K562 (cell line): ENCODE data around the gene LAMP1. TPM values are rescaled to one million over a fixed set of nuclear protein-coding genes. Genes with fewer than 3 reads are reported as not detected.

ENCODE experiments used
- ATAC-seq: fragments of 200-7000 bp; cut with Tn5 transposase; 3 replicates; pipeline ENCODE4 v1.9.1; 2020; ENCODE audit warnings: moderate library complexity
- BruUV-seq: library from RNA; stranded (reverse); fragments of 400-500 nt; replicated peaks from 2 replicates; lab custom pipeline; 2021; lab: Mats Ljungman, UMichigan
- CTCF ChIA-PET: fragments of 300-600 bp; formaldehyde crosslinking; extraction: SDS; loops from one replicate; lab custom pipeline; 2021; ENCODE audit warnings: low intra/inter-chr PET ratio; lab: Yijun Ruan, JAX
- POLR2A ChIA-PET: fragments of 300-600, 350-650 bp; sonication (Branson Sonifier 250); formaldehyde crosslinking; extraction: SDS; loops from one replicate; lab custom pipeline; 2021; ENCODE audit warnings: antibody characterized with exemption, inconsistent platforms; lab: Yijun Ruan, JAX
- DNase-seq, 4 experiments: peaks; one replicate each; pipeline versions ENCODE4 v3.0.0 to v3.0.0-alpha.2; 2011 to 2018; ENCODE audit warnings: low spot score in 3 of 4, mixed read lengths in 3 of 4; ENCODE audit errors: extremely low read depth in 1 of 4
- FAIRE-seq: peaks from 2 replicates; lab custom pipeline; 2011; peaks lifted over from hg19 to GRCh38; lab: Jason Lieb, UNC
- H2AFZ ChIP-seq: 2 replicates; pipeline ENCODE4 v1.6.0; 2011; ENCODE audit warnings: low read depth, low read length, control low read depth, inconsistent platforms
- H3K27ac ChIP-seq: fragments of 200-600 bp; 3 replicates; pipeline ENCODE4 v1.8.0; 2011; ENCODE audit warnings: low read depth, mild to moderate bottlenecking, control low read depth, inconsistent platforms, low read length, moderate library complexity, mixed read lengths; ENCODE audit errors: extremely low read depth
- H3K27me3 ChIP-seq, 2 experiments: fragments of 300-600 bp in 1 of 2; 2 replicates in 1 of 2; 3 replicates in 1 of 2; pipeline versions ENCODE4 v1.6.0 to v1.8.0; 2011; ENCODE audit warnings: inconsistent platforms in 2 of 2, low read length in 2 of 2, mild to moderate bottlenecking in 1 of 2, mixed read lengths in 1 of 2, moderate library complexity in 1 of 2; ENCODE audit not compliant: control insufficient read depth in 2 of 2, insufficient read depth in 2 of 2
- H3K36me3 ChIP-seq: fragments of 300-600 bp; 3 replicates; pipeline ENCODE4 v1.8.0; 2011; ENCODE audit warnings: mild to moderate bottlenecking, low read length, inconsistent platforms; ENCODE audit not compliant: control insufficient read depth, insufficient read depth
- H3K4me1 ChIP-seq, 2 experiments: fragments of 200-600 bp in 1 of 2; replicated peaks in 1 of 2; 2 replicates in 1 of 2; 3 replicates in 1 of 2; pipeline versions ENCODE4 v1.5.1 to v1.8.0; 2011; ENCODE audit warnings: inconsistent platforms in 2 of 2, low read length in 2 of 2, mild to moderate bottlenecking in 1 of 2, mixed read lengths in 1 of 2, moderate library complexity in 1 of 2; ENCODE audit not compliant: control insufficient read depth in 2 of 2, insufficient read depth in 2 of 2
- H3K4me2 ChIP-seq: 2 replicates; pipeline ENCODE4 v1.6.1; 2011; ENCODE audit warnings: low read length, control low read depth, inconsistent platforms, mixed read lengths; ENCODE audit not compliant: insufficient read depth
- H3K4me3 ChIP-seq: fragments of 200-600 bp; sonication (generic), shearing (Covaris generic); 2 replicates; pipeline ENCODE4 v1.5.1; 2016; ENCODE audit warnings: control low read depth, inconsistent platforms
- H3K79me2 ChIP-seq: fragments of 200-600 bp; 3 replicates; pipeline ENCODE4 v1.8.0; 2011; ENCODE audit warnings: low read length, inconsistent platforms; ENCODE audit not compliant: control insufficient read depth, insufficient read depth
- H3K9ac ChIP-seq, 2 experiments: 2 replicates each; pipeline versions ENCODE4 v1.6.0 to v1.6.1; 2011; ENCODE audit warnings: low read depth in 2 of 2, low read length in 2 of 2, control low read depth in 1 of 2, inconsistent platforms in 1 of 2, mild to moderate bottlenecking in 1 of 2, mixed read lengths in 1 of 2; ENCODE audit not compliant: insufficient read depth in 1 of 2
- H3K9me1 ChIP-seq: one replicate; pipeline ENCODE4 v1.6.0; 2011; ENCODE audit warnings: inconsistent platforms, mild to moderate bottlenecking, low read length, moderate library complexity; ENCODE audit not compliant: control insufficient read depth, insufficient read depth
- H3K9me3 ChIP-seq: replicated peaks from 2 replicates; pipeline ENCODE4 v1.5.1; 2011; ENCODE audit warnings: low read depth, low read length, inconsistent platforms; ENCODE audit not compliant: control insufficient read depth, insufficient read depth
- H4K20me1 ChIP-seq: replicated peaks from 2 replicates; pipeline ENCODE4 v1.6.1; 2011; ENCODE audit warnings: low read length, inconsistent platforms, mixed read lengths; ENCODE audit not compliant: control insufficient read depth, insufficient read depth
- ARID2 ChIP-seq: fragments of 450-650 bp; IDR thresholded peaks from 2 replicates; pipeline ENCODE4 v1.6.1; 2017; ENCODE audit warnings: antibody characterized with exemption, mild to moderate bottlenecking
- BHLHE40 ChIP-seq: IDR thresholded peaks from 2 replicates; pipeline ENCODE4 v1.6.1; 2011; ENCODE audit warnings: low read length, improper control_type of control experiment
- EHMT2 ChIP-seq: fragments of 450-650 bp; IDR thresholded peaks from 2 replicates; pipeline ENCODE4 v1.6.1; 2018; ENCODE audit warnings: antibody characterized with exemption
- MAFF ChIP-seq: IDR thresholded peaks from 2 replicates; pipeline ENCODE4 v1.6.1; 2012; ENCODE audit warnings: low read length, improper control_type of control experiment
- MCM5 ChIP-seq: fragments of 450-650 bp; IDR thresholded peaks from 2 replicates; pipeline ENCODE4 v1.6.1; 2016; ENCODE audit warnings: low read depth
- NFYB ChIP-seq: IDR thresholded peaks from 2 replicates; pipeline ENCODE4 v1.6.1; 2011; ENCODE audit warnings: mild to moderate bottlenecking, moderate library complexity; ENCODE audit not compliant: insufficient read length; ENCODE audit errors: extremely low read depth
- NONO ChIP-seq, 2 experiments: fragments of 200-400 bp in 1 of 2; fragments of 450-650 bp in 1 of 2; formaldehyde crosslinking in 1 of 2; IDR thresholded peaks; 2 replicates each; pipeline ENCODE4 v1.6.1; 2017; ENCODE audit warnings: low read depth in 2 of 2, mild to moderate bottlenecking in 2 of 2, moderate library complexity in 2 of 2, low read length in 1 of 2
- OTX1 ChIP-seq: fragments of 450-650 bp; formaldehyde crosslinking; IDR thresholded peaks from 2 replicates; pipeline ENCODE4 v1.4.0; 2022; ENCODE audit warnings: mild to moderate bottlenecking
- ZNF146 ChIP-seq: IDR thresholded peaks from one replicate; pipeline ENCODE4 v1.6.1; 2018; ENCODE audit warnings: missing compliant biosample characterization; ENCODE audit not compliant: unreplicated experiment
- WGBS: fragments of 100-300 bp; shearing (Covaris generic); methylation state at CpG from one replicate; pipeline ENCODE4 v1.1.6; 2016; ENCODE audit warnings: low coverage, mixed read lengths; ENCODE audit not compliant: insufficient coverage; ENCODE audit errors: missing lambda C conversion rate; 5-methylcytosine and 5-hydroxymethylcytosine counted together
- in situ Hi-C: fragments of 300-500 bp; cut with MboI; formaldehyde crosslinking; loops from 4 replicates; pipeline ENCODE4 v1.15.0; 2018; ENCODE audit warnings: inconsistent platforms, mixed read lengths
- intact Hi-C: fragments of 100-400 bp; cut with micrococcal nuclease; formaldehyde crosslinking; loops from 2 replicates; pipeline ENCODE4 v1.14.2; 2022
- polyA plus RNA-seq, 8 experiments: library from polyadenylated mRNA; depleted of rRNA in 4 of 8; stranded (reverse) in 5 of 8; unstranded in 3 of 8; fragments of >200 nt; fragmentation: Nextera tagmentation in 2 of 8; fragmentation: Illumina TruSeq in 1 of 8; extraction: Ambion mirVana in 2 of 8; extraction: Trizol in 1 of 8; gene quantifications; 2 replicates each; pipeline versions ENCODE4 v1.2.1 to v1.2.3, GENCODE V29; 2011 to 2014; ENCODE audit warnings: inconsistent platforms in 1 of 8, missing spikeins in 1 of 8
- total RNA-seq, 7 experiments: library from RNA; depleted of rRNA in 6 of 7; stranded (reverse); fragments of >200 nt in 6 of 7; fragmentation: Illumina TruSeq in 2 of 7; extraction: Trizol in 2 of 7; gene quantifications; 2 replicates each; pipeline versions ENCODE4 v1.2.1 to v1.2.3, GENCODE V29; 2011 to 2021; ENCODE audit warnings: low replicate concordance in 1 of 7
- TF ChIP-seq, protein P1 (sequence below), 2 experiments: fragments of 450-650 bp; IDR thresholded peaks; 2 replicates each; pipeline ENCODE4 v1.6.1; 2018; ENCODE audit warnings: mild to moderate bottlenecking in 2 of 2, low read depth in 1 of 2; ENCODE audit not compliant: partially characterized antibody in 2 of 2
- TF ChIP-seq, protein P2 (sequence below), 2 experiments: fragments of 200-800 bp in 1 of 2; sonication (Bioruptor generic) in 1 of 2; sonication (generic) in 1 of 2; formaldehyde crosslinking in 1 of 2; IDR thresholded peaks in 1 of 2; conservative IDR thresholded peaks in 1 of 2; 2 replicates each; pipeline versions ENCODE4 v1.5.0 to v1.6.1; 2016 to 2020; ENCODE audit warnings: missing compliant biosample characterization in 1 of 2, missing genetic modification characterization in 1 of 2, missing genetic modification reagents in 1 of 2

The LAMP1 gene
- total and polyA plus RNA-seq, 9 of the 15 experiments (the other 6 are each of a cell fraction or from before 2014, with no cell fraction given), result 2.2 to 70.1 (median 30.5) TPM

DNA sequence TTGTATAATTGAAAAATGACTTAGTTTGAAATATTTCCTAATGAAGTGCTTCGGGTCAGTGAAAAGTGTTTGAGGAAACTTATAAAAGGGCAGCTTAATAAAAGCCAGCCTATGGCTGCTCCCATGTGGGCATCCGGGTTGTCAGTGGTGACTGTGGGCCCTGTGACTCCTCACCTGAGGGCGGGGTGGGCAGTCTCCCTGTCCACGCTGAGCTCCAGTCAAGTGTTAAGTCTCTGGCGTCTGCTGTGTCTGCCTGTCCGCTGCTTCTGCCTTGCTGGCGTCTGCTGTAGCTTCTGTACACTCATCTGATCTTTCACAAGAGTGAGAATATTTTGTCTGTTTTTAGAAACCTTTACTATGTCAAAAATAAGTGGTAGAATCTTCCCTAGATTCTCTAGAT, 7.1 kb downstream of the LAMP1 start (continued):
- TF ChIP-seq, protein P1, sequence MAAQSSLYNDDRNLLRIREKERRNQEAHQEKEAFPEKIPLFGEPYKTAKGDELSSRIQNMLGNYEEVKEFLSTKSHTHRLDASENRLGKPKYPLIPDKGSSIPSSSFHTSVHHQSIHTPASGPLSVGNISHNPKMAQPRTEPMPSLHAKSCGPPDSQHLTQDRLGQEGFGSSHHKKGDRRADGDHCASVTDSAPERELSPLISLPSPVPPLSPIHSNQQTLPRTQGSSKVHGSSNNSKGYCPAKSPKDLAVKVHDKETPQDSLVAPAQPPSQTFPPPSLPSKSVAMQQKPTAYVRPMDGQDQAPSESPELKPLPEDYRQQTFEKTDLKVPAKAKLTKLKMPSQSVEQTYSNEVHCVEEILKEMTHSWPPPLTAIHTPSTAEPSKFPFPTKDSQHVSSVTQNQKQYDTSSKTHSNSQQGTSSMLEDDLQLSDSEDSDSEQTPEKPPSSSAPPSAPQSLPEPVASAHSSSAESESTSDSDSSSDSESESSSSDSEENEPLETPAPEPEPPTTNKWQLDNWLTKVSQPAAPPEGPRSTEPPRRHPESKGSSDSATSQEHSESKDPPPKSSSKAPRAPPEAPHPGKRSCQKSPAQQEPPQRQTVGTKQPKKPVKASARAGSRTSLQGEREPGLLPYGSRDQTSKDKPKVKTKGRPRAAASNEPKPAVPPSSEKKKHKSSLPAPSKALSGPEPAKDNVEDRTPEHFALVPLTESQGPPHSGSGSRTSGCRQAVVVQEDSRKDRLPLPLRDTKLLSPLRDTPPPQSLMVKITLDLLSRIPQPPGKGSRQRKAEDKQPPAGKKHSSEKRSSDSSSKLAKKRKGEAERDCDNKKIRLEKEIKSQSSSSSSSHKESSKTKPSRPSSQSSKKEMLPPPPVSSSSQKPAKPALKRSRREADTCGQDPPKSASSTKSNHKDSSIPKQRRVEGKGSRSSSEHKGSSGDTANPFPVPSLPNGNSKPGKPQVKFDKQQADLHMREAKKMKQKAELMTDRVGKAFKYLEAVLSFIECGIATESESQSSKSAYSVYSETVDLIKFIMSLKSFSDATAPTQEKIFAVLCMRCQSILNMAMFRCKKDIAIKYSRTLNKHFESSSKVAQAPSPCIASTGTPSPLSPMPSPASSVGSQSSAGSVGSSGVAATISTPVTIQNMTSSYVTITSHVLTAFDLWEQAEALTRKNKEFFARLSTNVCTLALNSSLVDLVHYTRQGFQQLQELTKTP (IDR thresholded peaks at IDR 0.05; ENCODE audit: low read depth in 1 of 2, partially characterized antibody in 2 of 2), result no peak
- TF ChIP-seq ARID2, result no peak

DNA sequence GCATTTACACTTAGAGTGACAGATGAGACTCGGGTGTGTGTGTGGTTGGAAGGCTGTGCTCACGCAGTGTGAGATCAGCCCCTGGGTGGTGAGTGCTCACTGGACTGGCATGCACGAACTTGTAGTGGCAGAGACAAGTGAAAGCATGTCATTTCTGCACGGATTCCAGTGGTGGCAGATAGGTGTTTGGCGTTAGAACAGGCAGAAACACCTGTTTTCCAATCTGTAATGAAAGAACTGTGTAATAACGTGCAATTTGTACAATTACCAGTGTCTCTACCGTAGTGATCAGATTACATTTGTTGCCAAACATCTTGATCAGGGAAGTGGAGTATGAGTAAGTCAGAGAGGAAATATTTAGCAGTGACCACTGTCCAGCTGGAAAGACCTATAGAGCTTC, 8.2 kb downstream of the LAMP1 start:
- in situ Hi-C loops, result no loop called here
- Histone ChIP-seq H3K4me3 (no peak overlapping the region), H3K9me1 (no peaks in the 10 kb centered on the region), H3K4me2 (no peak overlapping the region), H3K79me2 (peaks cover 24% of the 10 kb centered on the region), H3K4me1 (no peaks in the 10 kb centered on the region; a peak in 1 of 5 replicates), H3K27ac (no peak overlapping the region), H3K9ac (no peak overlapping the region), H3K36me3 (peaks cover 22% of the 10 kb centered on the region; the same call in 2 of the 3 replicates), H2AFZ (no peak overlapping the region), H3K9me3 (no peaks in the 10 kb centered on the region), H3K27me3 (no peaks in the 10 kb centered on the region), H4K20me1 (no peaks in the 10 kb centered on the region)
- BruUV-seq, result no TSS peak
- POLR2A ChIA-PET, result interaction anchor here (0.6 kb wide), 1 partner anchor 112 kb away, joined by 3 read pairs; no protein-coding TSS in a partner anchor
- ATAC-seq, result no peak
- intact Hi-C loops, result no loop called here
- FAIRE-seq, result no peak
- TF ChIP-seq EHMT2 (no peak), ZNF146 (CRISPR knock-in tag) (no peak), MAFF (no peak), MCM5 (no peak), NONO (IDR thresholded peaks at IDR 0.05; ENCODE audit: low read depth in 2 of 2, low read length in 1 of 2) (no peak), NFYB (no peak), BHLHE40 (no peak), OTX1 (CRISPR knock-in tag) (no peak)
- TF ChIP-seq, protein P2, sequence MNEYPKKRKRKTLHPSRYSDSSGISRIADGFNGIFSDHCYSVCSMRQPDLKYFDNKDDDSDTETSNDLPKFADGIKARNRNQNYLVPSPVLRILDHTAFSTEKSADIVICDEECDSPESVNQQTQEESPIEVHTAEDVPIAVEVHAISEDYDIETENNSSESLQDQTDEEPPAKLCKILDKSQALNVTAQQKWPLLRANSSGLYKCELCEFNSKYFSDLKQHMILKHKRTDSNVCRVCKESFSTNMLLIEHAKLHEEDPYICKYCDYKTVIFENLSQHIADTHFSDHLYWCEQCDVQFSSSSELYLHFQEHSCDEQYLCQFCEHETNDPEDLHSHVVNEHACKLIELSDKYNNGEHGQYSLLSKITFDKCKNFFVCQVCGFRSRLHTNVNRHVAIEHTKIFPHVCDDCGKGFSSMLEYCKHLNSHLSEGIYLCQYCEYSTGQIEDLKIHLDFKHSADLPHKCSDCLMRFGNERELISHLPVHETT (CRISPR knock-in tag; conservative IDR thresholded peaks at IDR 0.05 in 1 of 2, IDR thresholded peaks at IDR 0.05 in 1 of 2), result no peak
- no peak for DNase-seq
- WGBS, result 57% methylated on average over 7 of the region's 7 CpGs
- CTCF ChIA-PET, result no interaction called here
